Measurements from ENCODE around the gene THSD7A. TPM values are rescaled to one million over a fixed set of nuclear protein-coding genes. Genes with fewer than 3 reads are reported as not detected.

Gene THSD7A
- total and polyA plus RNA-seq, 2 of the 8 experiments (the other 6 are each of a cell fraction or from before 2014, with no cell fraction given) = 0.44 to 1.2 TPM

GRCh38 chr7:11485636-11486035 lies 346.4 kb downstream of the THSD7A start (continued):
- no peak for TF ChIP-seq RFX5 (IDR thresholded peaks at IDR 0.05; ENCODE audit: borderline replicate concordance, low read depth, low read length)

Measured in H1 (cell line).